HG03103 (cell line): ENCODE data around the gene PCDHA6.
"Not testable (repeated sequence)": the region's sequence is repeated elsewhere in the genome, so short reads cannot be mapped to it uniquely, and the experiment has no call there.

Experiments used
- ATAC-seq: cut with Tn5 transposase; IDR thresholded peaks from one replicate; pipeline ENCODE4 v1.9.1; 2021; ENCODE audit warnings: low read depth; ENCODE audit not compliant: unreplicated experiment

Gene PCDHA6

GRCh38 chr5:140827704-140828361 is at the start of gene PCDHA6:
Gene PCDHA6, plus strand, starts transcription at chr5:140827960. Its CDS starts 132 bp downstream, at chr5:140828092.
- ATAC-seq, result no peak

- no peak for ATAC-seq
Observed at GRCh38 chr5:140780512-140780911, 47.2 kb upstream of the PCDHA6 start.

- no peak for ATAC-seq
Observed at GRCh38 chr5:140785905-140786686, 41.7 kb upstream of the PCDHA6 start, which contains the start of gene PCDHA1. Gene PCDHA1, plus strand, starts transcription at chr5:140786140.

DNA sequence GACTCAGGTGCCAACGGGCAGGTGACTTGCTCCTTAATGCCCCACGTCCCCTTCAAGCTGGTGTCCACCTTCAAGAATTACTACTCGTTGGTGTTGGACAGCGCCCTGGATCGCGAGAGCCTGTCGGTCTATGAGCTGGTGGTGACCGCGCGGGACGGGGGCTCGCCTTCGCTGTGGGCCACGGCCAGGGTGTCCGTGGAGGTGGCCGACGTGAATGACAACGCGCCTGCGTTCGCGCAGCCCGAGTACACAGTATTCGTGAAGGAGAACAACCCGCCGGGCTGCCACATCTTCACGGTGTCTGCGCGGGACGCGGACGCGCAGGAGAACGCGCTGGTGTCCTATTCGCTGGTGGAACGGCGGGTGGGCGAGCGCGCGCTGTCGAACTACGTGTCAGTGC is 40.3 kb upstream of the PCDHA6 start:
- ATAC-seq, result not testable (repeated sequence)

DNA sequence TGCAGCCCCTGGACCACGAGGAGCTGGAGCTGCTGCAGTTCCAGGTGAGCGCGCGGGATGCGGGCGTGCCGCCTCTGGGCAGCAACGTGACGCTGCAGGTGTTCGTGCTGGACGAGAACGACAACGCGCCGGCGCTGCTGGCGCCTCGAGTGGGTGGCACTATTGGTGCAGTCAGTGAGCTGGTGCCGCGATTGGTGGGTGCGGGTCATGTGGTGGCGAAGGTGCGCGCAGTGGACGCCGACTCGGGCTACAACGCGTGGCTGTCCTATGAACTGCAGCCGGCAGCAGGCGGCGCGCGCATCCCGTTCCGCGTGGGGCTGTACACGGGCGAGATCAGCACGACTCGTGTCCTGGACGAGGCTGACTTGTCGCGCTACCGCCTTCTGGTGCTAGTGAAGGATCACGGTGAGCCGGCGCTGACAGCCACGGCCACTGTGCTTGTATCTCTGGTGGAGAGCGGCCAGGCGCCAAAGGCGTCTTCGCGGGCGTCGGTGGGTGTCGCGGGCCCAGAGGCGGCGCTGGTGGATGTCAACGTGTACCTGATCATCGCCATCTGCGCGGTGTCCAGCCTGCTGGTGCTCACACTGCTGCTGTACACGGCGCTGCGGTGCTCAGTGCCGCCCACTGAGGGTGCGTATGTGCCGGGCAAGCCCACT is 39.8 kb upstream of the PCDHA6 start:
- ATAC-seq, result not testable (repeated sequence)

DNA sequence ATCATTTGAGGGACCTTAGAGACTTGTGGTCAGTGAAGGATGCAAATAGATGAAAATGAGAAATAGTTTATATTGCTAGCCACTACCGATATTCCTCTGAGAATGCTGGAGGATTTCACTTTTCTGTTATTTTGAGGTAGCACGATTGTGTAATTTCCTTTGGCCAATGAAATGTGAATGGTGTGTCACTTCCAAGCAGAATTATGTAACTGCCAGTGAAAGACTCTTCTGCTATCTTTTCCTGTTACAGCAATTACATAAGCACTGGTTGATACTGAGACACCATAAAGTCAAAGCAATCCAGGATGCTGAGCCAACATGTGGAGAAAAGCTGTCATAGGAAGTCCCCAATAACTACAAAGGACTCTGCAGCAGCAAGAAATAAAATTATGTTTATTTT is 36.7 kb upstream of the PCDHA6 start:
- ATAC-seq, result no peak

- ATAC-seq, result no peak
Observed at GRCh38 chr5:140794595-140795258, 33.0 kb upstream of the PCDHA6 start, which contains the start of gene PCDHA2. Gene PCDHA2, plus strand, starts transcription at chr5:140794852.

- ATAC-seq, result no peak
Observed at GRCh38 chr5:140795259-140795641, 32.5 kb upstream of the PCDHA6 start.

- not testable (repeated sequence) for ATAC-seq
Observed at GRCh38 chr5:140796072-140796717, 31.6 kb upstream of the PCDHA6 start.

DNA sequence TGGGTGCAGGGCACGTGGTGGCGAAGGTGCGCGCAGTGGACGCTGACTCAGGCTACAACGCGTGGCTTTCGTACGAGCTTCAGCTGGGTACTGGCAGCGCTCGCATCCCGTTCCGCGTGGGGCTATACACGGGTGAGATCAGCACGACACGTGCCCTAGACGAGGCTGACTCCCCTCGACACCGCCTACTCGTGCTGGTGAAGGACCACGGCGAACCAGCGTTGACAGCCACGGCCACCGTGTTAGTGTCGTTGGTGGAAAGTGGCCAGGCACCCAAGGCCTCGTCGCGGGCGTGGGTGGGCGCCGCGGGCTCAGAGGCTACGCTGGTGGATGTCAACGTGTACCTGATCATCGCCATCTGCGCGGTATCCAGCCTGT is 31.1 kb upstream of the PCDHA6 start:
- ATAC-seq, result no peak

DNA sequence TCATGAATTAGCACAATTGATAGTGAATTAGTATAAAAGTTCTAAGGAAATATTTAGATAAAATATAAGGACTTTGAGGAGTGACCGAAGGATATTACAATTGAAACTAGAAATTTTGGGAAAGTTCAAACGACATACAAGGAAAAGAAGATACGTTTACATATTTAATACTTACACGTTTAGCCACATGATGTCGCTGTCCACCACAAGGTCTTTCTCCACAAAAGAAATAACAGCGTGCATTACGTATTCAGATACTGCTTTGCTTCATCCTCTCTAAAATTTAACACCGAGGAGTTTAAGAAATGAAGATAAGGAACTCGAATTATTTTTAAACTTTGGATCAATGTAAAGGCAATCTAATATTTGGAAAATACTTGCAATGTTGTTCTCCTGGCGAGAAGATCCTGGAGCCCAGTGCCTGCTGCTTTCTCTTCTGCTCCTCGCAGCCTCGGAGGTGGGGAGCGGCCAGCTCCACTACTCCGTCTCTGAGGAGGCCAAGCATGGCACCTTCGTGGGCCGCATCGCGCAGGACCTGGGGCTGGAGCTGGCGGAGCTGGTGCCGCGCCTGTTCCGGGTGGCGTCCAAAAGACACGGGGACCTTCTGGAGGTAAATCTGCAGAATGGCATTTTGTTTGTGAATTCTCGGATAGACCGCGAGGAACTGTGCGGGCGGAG is 26.8 kb upstream of the PCDHA6 start, which contains the start of gene PCDHA3:
TSS of gene PCDHA3 (plus strand) at position 242 of the 678 bp plus-strand sequence.
- ATAC-seq, result no peak

- no peak for ATAC-seq
Observed at GRCh38 chr5:140801494-140801841, 26.3 kb upstream of the PCDHA6 start.

GRCh38 chr5:140802381-140802780 is 25.4 kb upstream of the PCDHA6 start:
- not testable (repeated sequence) for ATAC-seq

DNA sequence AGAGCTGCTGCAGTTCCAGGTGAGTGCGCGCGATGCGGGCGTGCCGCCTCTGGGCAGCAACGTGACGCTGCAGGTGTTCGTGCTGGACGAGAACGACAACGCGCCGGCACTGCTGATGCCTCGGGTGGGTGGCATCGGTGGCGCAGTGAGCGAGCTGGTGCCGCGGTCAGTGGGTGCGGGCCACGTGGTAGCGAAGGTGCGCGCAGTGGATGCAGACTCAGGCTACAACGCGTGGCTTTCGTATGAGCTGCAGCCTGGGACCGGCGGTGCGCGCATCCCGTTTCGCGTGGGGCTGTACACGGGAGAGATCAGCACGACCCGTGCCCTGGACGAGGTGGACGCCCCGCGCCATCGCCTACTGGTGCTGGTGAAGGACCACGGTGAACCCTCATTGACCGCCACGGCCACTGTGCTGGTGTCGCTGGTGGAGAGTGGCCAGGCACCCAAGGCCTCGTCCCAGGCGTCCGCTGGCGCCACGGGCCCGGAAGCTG is 24.9 kb upstream of the PCDHA6 start:
- no peak for ATAC-seq

GRCh38 chr5:140806834-140807775 is 20.7 kb upstream of the PCDHA6 start, which contains the start of gene PCDHA4:
Gene PCDHA4, plus strand, starts transcription at chr5:140807068.
- no peak for ATAC-seq

GRCh38 chr5:140808241-140808888 is 19.4 kb upstream of the PCDHA6 start:
- ATAC-seq, result not testable (repeated sequence)

- no peak for ATAC-seq
Observed at GRCh38 chr5:140808889-140809291, 18.9 kb upstream of the PCDHA6 start.
